Cardiac fibroblast (primary cell): ENCODE results near the gene NUMB.

Experiments
- DNase-seq, 2 donors: peaks; one replicate each; pipeline versions ENCODE4 v3.0.0 to v3.0.0-alpha.2; 2010; ENCODE audit warnings: low read depth in 2 of 2
- H3K4me3 ChIP-seq, 2 donors: replicated peaks in 1 of 2; 1 replicate in 1 of 2; 2 replicates in 1 of 2; pipeline ENCODE4 v1.5.1; 2011; ENCODE audit warnings: low read depth in 2 of 2, low read length in 2 of 2, mild to moderate bottlenecking in 2 of 2, moderate library complexity in 1 of 2
- CTCF ChIP-seq: IDR thresholded peaks from one replicate; pipeline ENCODE4 v1.5.1; 2011; ENCODE audit warnings: low read depth, mild to moderate bottlenecking, low read length, inconsistent platforms

Gene NUMB

DNA sequence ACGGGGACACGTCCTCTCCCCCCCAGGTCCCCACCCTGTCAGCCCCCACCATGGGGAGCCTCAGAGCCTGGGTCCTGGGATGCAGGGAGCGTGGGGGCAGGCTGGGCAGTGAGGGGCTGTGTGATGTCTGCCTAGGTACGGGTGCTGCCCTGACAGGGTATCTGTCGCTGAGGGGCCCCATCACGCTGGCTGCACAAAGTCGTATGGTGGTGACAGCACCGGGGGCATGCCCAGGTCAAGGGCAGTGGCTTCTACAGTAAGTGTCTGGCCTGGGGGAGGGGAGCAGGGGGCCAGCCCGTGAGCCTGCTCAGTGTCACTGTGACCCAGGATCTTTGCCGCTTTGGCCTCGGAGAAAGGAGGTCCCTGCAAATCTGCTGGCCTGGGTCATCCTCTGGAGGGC, 197.8 kb downstream of the NUMB start:
- no peak for TF ChIP-seq CTCF
- H3K4me3 ChIP-seq, result no peak overlapping the region
- no peak for DNase-seq

- TF ChIP-seq CTCF, result no peak
- H3K4me3 ChIP-seq, result no peak overlapping the region
- no peak for DNase-seq
These were observed 198.5 kb downstream of the NUMB start for GRCh38 chr14:73259837-73260236.

GRCh38 chr14:73258845-73259611, 199.3 kb downstream of the NUMB start:
- no peak overlapping the region for H3K4me3 ChIP-seq
- no peak for TF ChIP-seq CTCF
- no peak for DNase-seq

- DNase-seq, result no peak
- TF ChIP-seq CTCF, result no peak
- H3K4me3 ChIP-seq, result no peak overlapping the region
These were observed 200.3 kb downstream of the NUMB start for GRCh38 chr14:73258076-73258475.

DNA sequence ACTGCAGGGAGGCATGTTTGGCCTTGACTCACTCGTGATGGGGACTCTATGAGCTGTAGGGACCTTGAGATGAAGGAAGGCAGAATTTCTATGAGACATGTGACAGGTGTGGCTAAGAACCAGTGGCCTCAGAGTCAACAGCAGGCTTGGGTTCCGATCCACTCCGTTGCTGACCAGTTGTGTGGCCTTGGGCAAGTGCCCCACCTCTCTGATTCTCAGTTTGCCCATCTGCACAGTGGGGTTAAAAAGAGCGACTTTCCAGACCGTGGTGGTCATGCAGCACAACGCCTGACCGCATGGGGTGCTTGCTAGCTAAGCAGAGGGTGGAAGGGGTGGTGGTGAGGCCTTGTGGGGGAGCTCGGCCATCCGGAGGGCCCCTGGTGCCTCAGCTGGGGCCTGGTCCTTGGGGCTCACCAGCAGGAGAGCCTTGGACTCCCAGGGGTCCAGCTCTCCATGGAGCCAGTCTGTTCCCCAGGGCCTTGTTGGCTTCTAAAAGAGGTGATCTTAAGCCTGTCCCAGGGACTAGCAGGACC, 202.6 kb downstream of the NUMB start:
- no peak overlapping the region for H3K4me3 ChIP-seq
- TF ChIP-seq CTCF, result no peak
- DNase-seq, result no peak

DNA sequence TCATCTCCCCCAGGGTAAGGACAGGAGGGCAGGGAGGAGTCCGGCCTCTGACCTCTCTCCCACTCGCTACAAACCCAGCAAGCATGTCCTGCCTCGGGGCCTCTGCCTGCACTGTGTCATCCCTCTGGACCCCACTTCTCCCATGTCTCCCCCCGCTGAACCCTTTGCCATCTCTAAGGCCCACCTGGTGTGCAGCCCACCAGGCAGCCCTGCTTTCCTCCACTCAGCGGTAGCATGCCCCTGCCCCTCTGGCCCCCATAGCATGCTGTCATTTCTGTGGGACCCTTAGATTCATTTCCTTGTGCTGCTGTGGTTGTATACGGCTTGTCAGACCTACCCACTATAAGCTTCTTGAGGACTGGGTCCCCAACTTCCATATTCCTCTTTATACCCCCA, 203.3 kb downstream of the NUMB start:
- no peak overlapping the region for H3K4me3 ChIP-seq
- no peak for DNase-seq
- TF ChIP-seq CTCF, result no peak
